Measurements from ENCODE around the gene UGT2A1.
"Not testable (repeated sequence)": the region's sequence is repeated elsewhere in the genome, so short reads cannot be mapped to it uniquely, and the experiment has no call there.

Gene UGT2A1

GRCh38 chr4:69653147-69653546 lies at the start of gene UGT2A1:
UGT2A1 (minus strand) TSS chr4:69653247; CDS start chr4:69647644, 5,603 bp downstream.
- H3K9ac ChIP-seq (ENCODE audit: low read depth, low read length): no peak within 1 kb of the TSS
- H3K4me3 ChIP-seq (ENCODE audit: low read depth, low read length): no peak within 1 kb of the TSS
- no peaks in the 10 kb centered on the region for H3K36me3 ChIP-seq (ENCODE audit: control insufficient read depth, insufficient read depth, low read length)
- no peaks in the 10 kb centered on the region for H3K9me3 ChIP-seq (ENCODE audit: control insufficient read depth, insufficient read depth, low read length)
- H3K27me3 ChIP-seq (ENCODE audit: control insufficient read depth, insufficient read depth, low read length): no peaks in the 10 kb centered on the region
- H3K4me1 ChIP-seq (ENCODE audit: control insufficient read depth, insufficient read depth, low read length): no peaks in the 10 kb centered on the region

DNA sequence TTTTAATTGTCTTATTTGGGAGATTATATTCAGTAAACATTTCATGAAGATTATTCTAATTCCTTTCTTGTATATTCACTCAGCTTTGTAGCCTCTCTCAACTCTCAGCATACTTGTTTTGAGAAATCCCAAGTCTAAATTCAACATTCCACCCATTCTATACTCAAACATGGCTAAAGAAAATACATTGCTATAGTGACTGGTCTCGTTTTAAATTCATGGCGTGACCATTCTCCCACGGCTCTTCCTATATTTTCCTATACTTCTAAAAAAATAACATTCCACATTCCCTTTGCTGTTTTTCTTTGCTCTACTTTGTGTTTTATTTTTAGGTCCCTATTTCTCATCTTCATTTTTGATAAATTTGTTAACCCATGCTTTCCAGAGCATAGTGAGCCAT lies 49.2 kb upstream of the UGT2A1 start:
- Histone ChIP-seq H3K4me1 (ENCODE audit: control insufficient read depth, insufficient read depth, low read length) (no peaks in the 10 kb centered on the region), H3K27me3 (ENCODE audit: control insufficient read depth, insufficient read depth, low read length) (no peaks in the 10 kb centered on the region), H3K9me3 (ENCODE audit: control insufficient read depth, insufficient read depth, low read length) (no peaks in the 10 kb centered on the region), H3K9ac (ENCODE audit: low read depth, low read length) (no peak overlapping the region), H3K4me3 (ENCODE audit: low read depth, low read length) (no peak overlapping the region), H3K36me3 (ENCODE audit: control insufficient read depth, insufficient read depth, low read length) (no peaks in the 10 kb centered on the region)

- no peaks in the 10 kb centered on the region for H3K36me3 ChIP-seq (ENCODE audit: control insufficient read depth, insufficient read depth, low read length)
- H3K9ac ChIP-seq (ENCODE audit: low read depth, low read length): no peak overlapping the region
- H3K27me3 ChIP-seq (ENCODE audit: control insufficient read depth, insufficient read depth, low read length): no peaks in the 10 kb centered on the region
- H3K9me3 ChIP-seq (ENCODE audit: control insufficient read depth, insufficient read depth, low read length): no peaks in the 10 kb centered on the region
- no peak overlapping the region for H3K4me3 ChIP-seq (ENCODE audit: low read depth, low read length)
- no peaks in the 10 kb centered on the region for H3K4me1 ChIP-seq (ENCODE audit: control insufficient read depth, insufficient read depth, low read length)
Measured at GRCh38 chr4:69701696-69702095, 48.6 kb upstream of the UGT2A1 start.

- Histone ChIP-seq H3K4me3 (ENCODE audit: low read depth, low read length) (no peak overlapping the region), H3K36me3 (ENCODE audit: control insufficient read depth, insufficient read depth, low read length) (no peaks in the 10 kb centered on the region), H3K4me1 (ENCODE audit: control insufficient read depth, insufficient read depth, low read length) (no peaks in the 10 kb centered on the region), H3K27me3 (ENCODE audit: control insufficient read depth, insufficient read depth, low read length) (no peaks in the 10 kb centered on the region), H3K9me3 (ENCODE audit: control insufficient read depth, insufficient read depth, low read length) (no peaks in the 10 kb centered on the region), H3K9ac (ENCODE audit: low read depth, low read length) (no peak overlapping the region)
Measured at GRCh38 chr4:69697536-69698242, 44.6 kb upstream of the UGT2A1 start.

DNA sequence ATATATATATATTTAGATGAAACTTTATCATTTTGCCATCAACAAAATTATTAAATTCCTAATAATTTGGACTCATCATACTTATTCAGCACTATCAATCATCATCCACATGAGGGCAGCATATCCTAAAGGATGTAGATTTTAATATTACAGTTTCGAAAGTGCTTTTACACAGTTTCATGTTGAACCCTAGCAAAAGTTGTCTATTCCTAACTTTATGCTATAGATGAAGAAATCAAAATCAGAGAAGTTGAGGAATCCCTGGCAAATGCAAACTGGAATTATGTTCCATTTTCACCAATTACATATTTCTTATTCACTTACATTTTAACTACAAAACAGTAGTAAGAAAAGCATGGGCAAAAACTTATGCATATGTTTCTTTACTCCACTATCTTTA lies 36.6 kb upstream of the UGT2A1 start:
- H3K4me3 ChIP-seq (ENCODE audit: low read depth, low read length): no peak overlapping the region

GRCh38 chr4:69684804-69685203 lies 31.8 kb upstream of the UGT2A1 start:
- H3K9ac ChIP-seq (ENCODE audit: low read depth, low read length): no peak overlapping the region
- no peaks in the 10 kb centered on the region for H3K9me3 ChIP-seq (ENCODE audit: control insufficient read depth, insufficient read depth, low read length)
- no peak overlapping the region for H3K4me3 ChIP-seq (ENCODE audit: low read depth, low read length)
- H3K36me3 ChIP-seq (ENCODE audit: control insufficient read depth, insufficient read depth, low read length): no peaks in the 10 kb centered on the region
- no peaks in the 10 kb centered on the region for H3K4me1 ChIP-seq (ENCODE audit: control insufficient read depth, insufficient read depth, low read length)
- no peaks in the 10 kb centered on the region for H3K27me3 ChIP-seq (ENCODE audit: control insufficient read depth, insufficient read depth, low read length)

More for the DNA sequence above, 36.6 kb upstream of the UGT2A1 start:
- H3K4me1 ChIP-seq (ENCODE audit: control insufficient read depth, insufficient read depth, low read length): no peaks in the 10 kb centered on the region
- no peak overlapping the region for H3K9ac ChIP-seq (ENCODE audit: low read depth, low read length)
- H3K36me3 ChIP-seq (ENCODE audit: control insufficient read depth, insufficient read depth, low read length): no peaks in the 10 kb centered on the region
- H3K27me3 ChIP-seq (ENCODE audit: control insufficient read depth, insufficient read depth, low read length): no peaks in the 10 kb centered on the region
- H3K9me3 ChIP-seq (ENCODE audit: control insufficient read depth, insufficient read depth, low read length): no peaks in the 10 kb centered on the region

DNA sequence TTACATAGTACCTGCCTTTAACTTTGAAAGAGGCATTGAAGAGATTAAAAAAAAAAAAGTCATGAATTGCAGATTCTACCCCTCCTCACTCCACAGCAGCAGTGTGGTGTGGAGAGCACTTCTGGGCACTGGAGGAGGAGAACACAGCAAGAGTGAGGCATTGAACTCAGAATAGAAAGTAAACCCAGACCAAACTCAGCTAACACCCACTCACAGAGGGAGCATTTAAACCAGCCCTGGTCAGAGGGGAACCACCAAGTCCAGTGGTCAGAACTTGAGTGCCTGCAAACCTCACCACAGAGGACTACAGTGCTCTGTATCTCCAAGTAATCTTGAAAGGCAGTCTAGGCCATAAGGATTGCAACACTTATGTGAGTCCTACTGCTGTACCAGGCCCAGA lies 15.6 kb upstream of the UGT2A1 start:
- no peaks in the 10 kb centered on the region for H3K9me3 ChIP-seq (ENCODE audit: control insufficient read depth, insufficient read depth, low read length)
- no peaks in the 10 kb centered on the region for H3K4me1 ChIP-seq (ENCODE audit: control insufficient read depth, insufficient read depth, low read length)
- no peak overlapping the region for H3K9ac ChIP-seq (ENCODE audit: low read depth, low read length)
- no peaks in the 10 kb centered on the region for H3K36me3 ChIP-seq (ENCODE audit: control insufficient read depth, insufficient read depth, low read length)
- H3K27me3 ChIP-seq (ENCODE audit: control insufficient read depth, insufficient read depth, low read length): no peaks in the 10 kb centered on the region
- H3K4me3 ChIP-seq (ENCODE audit: low read depth, low read length): no peak overlapping the region

GRCh38 chr4:69664009-69664408 lies 11.0 kb upstream of the UGT2A1 start:
- not testable (repeated sequence) for H3K9ac ChIP-seq (ENCODE audit: low read depth, low read length); H3K36me3 ChIP-seq (ENCODE audit: control insufficient read depth, insufficient read depth, low read length); H3K9me3 ChIP-seq (ENCODE audit: control insufficient read depth, insufficient read depth, low read length); H3K4me1 ChIP-seq (ENCODE audit: control insufficient read depth, insufficient read depth, low read length); H3K27me3 ChIP-seq (ENCODE audit: control insufficient read depth, insufficient read depth, low read length)
- peak overlapping the region; percentile 19 for H3K4me3 ChIP-seq (ENCODE audit: low read depth, low read length)

GRCh38 chr4:69661130-69661803 lies 8.2 kb upstream of the UGT2A1 start:
- H3K27me3 ChIP-seq (ENCODE audit: control insufficient read depth, insufficient read depth, low read length); H3K9me3 ChIP-seq (ENCODE audit: control insufficient read depth, insufficient read depth, low read length); H3K36me3 ChIP-seq (ENCODE audit: control insufficient read depth, insufficient read depth, low read length); H3K4me1 ChIP-seq (ENCODE audit: control insufficient read depth, insufficient read depth, low read length); H3K4me3 ChIP-seq (ENCODE audit: low read depth, low read length); H3K9ac ChIP-seq (ENCODE audit: low read depth, low read length): not testable (repeated sequence)

DNA sequence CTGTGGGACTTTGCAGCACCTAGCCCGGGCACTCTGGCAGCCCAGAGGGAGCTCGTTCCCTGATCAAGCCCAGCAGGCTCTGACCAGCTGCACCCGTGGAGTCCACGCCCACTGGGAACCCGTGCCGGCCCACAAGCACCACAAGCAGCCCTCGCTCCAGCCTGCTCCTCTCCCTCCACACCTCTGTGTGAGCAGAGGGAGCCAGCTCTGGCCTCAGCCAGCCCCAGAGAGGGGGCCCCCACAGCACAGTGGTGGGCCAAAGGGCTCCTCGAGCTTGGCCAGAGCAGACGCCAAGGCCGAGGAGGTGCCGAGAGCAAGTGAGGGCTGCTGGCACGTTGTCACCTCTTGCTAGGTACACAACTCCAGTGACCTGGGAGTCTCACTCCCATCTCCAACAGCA lies 5.1 kb upstream of the UGT2A1 start:
- Histone ChIP-seq H3K9ac (ENCODE audit: low read depth, low read length) (no peak overlapping the region), H3K4me1 (ENCODE audit: control insufficient read depth, insufficient read depth, low read length) (no peaks in the 10 kb centered on the region), H3K9me3 (ENCODE audit: control insufficient read depth, insufficient read depth, low read length) (no peaks in the 10 kb centered on the region), H3K4me3 (ENCODE audit: low read depth, low read length) (no peak overlapping the region), H3K27me3 (ENCODE audit: control insufficient read depth, insufficient read depth, low read length) (no peaks in the 10 kb centered on the region), H3K36me3 (ENCODE audit: control insufficient read depth, insufficient read depth, low read length) (no peaks in the 10 kb centered on the region)

DNA sequence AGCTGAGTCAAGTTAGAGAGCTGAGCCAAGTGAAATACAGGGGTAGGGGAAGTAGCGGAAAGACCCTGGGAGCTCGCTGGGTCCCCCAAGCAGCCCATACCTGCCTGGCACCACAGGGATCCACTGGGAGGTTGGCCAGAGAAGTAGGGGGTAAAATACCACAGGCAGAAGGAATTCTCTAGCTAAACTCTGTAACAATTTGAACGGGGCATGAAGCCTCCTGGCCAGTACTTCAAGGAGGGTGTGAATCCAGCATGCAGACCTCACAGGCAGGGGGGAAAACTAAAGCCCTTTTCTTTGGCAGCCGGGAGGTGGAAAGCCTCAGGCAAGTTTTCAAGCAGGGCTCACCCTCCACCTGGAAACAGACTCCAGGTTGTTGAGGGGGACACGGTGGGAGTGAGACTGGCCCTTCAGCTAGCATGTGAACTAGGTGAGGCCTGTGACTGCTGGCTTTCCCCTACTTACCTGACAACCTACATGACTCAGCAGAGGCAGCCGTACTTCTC lies 3.7 kb upstream of the UGT2A1 start:
- H3K4me1 ChIP-seq (ENCODE audit: control insufficient read depth, insufficient read depth, low read length): no peaks in the 10 kb centered on the region
- H3K27me3 ChIP-seq (ENCODE audit: control insufficient read depth, insufficient read depth, low read length): no peaks in the 10 kb centered on the region
- H3K4me3 ChIP-seq (ENCODE audit: low read depth, low read length): no peak overlapping the region
- no peaks in the 10 kb centered on the region for H3K36me3 ChIP-seq (ENCODE audit: control insufficient read depth, insufficient read depth, low read length)
- H3K9me3 ChIP-seq (ENCODE audit: control insufficient read depth, insufficient read depth, low read length): no peaks in the 10 kb centered on the region
- no peak overlapping the region for H3K9ac ChIP-seq (ENCODE audit: low read depth, low read length)

GRCh38 chr4:69650872-69651271 lies 2.2 kb downstream of the UGT2A1 start:
- Histone ChIP-seq H3K9ac (ENCODE audit: low read depth, low read length) (no peak overlapping the region), H3K9me3 (ENCODE audit: control insufficient read depth, insufficient read depth, low read length) (no peaks in the 10 kb centered on the region), H3K27me3 (ENCODE audit: control insufficient read depth, insufficient read depth, low read length) (no peaks in the 10 kb centered on the region), H3K4me3 (ENCODE audit: low read depth, low read length) (no peak overlapping the region), H3K4me1 (ENCODE audit: control insufficient read depth, insufficient read depth, low read length) (no peaks in the 10 kb centered on the region), H3K36me3 (ENCODE audit: control insufficient read depth, insufficient read depth, low read length) (no peaks in the 10 kb centered on the region)
